Measurements from ENCODE around the gene PTGR3. TPM values are rescaled to one million over a fixed set of nuclear protein-coding genes. Genes with fewer than 3 reads are reported as not detected.
A peak's percentile ranks its signal among the peaks of the same experiment; 100 is the strongest.

Gene PTGR3
- total RNA-seq, 1 donor from 2014 or later: 19.3 TPM

DNA sequence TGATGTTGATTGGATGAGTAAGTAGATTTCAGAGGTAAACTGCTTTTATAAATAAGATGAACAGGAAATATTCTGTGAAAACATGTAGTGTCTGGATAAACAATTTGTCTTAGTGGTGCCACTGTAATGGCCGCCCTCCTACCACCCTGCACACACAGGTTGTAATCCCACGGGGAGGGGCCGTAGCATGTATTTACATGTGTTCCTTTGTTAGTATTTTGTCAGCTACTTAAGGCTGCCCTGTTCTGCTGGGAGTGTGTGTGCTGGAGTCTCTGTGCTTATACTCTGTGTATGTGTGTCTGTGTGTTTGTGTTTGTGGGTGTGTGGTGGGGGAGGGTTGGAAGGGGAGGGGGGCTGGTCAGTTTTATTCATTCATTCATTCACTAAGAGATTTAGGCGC, 6.7 kb upstream of the PTGR3 start:
- CTCF ChIA-PET: no interaction called here
- peaks cover 31% of the 10 kb centered on the region for H3K4me1 Mint-ChIP-seq
- H3K9me3 Mint-ChIP-seq: no peaks in the 10 kb centered on the region
- peak overlapping the region; percentile 41 for H3K4me3 Mint-ChIP-seq
- H3K36me3 Mint-ChIP-seq (ENCODE audit: low read depth): peaks cover 6% of the 10 kb centered on the region
- DNase-seq: no peak
- intact Hi-C loops (cut with micrococcal nuclease): loop anchor here (10.0 kb wide), 1 partner anchor 561 kb away; no protein-coding TSS in a partner anchor
- POLR2A ChIA-PET: no interaction called here
- no peak for ATAC-seq (ENCODE audit: low read depth)
- no peaks in the 10 kb centered on the region for H3K27me3 Mint-ChIP-seq
- no peak overlapping the region for H3K27ac Mint-ChIP-seq
- TF ChIP-seq, protein P1, sequence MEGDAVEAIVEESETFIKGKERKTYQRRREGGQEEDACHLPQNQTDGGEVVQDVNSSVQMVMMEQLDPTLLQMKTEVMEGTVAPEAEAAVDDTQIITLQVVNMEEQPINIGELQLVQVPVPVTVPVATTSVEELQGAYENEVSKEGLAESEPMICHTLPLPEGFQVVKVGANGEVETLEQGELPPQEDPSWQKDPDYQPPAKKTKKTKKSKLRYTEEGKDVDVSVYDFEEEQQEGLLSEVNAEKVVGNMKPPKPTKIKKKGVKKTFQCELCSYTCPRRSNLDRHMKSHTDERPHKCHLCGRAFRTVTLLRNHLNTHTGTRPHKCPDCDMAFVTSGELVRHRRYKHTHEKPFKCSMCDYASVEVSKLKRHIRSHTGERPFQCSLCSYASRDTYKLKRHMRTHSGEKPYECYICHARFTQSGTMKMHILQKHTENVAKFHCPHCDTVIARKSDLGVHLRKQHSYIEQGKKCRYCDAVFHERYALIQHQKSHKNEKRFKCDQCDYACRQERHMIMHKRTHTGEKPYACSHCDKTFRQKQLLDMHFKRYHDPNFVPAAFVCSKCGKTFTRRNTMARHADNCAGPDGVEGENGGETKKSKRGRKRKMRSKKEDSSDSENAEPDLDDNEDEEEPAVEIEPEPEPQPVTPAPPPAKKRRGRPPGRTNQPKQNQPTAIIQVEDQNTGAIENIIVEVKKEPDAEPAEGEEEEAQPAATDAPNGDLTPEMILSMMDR (IDR thresholded peaks at IDR 0.05): no peak

DNA sequence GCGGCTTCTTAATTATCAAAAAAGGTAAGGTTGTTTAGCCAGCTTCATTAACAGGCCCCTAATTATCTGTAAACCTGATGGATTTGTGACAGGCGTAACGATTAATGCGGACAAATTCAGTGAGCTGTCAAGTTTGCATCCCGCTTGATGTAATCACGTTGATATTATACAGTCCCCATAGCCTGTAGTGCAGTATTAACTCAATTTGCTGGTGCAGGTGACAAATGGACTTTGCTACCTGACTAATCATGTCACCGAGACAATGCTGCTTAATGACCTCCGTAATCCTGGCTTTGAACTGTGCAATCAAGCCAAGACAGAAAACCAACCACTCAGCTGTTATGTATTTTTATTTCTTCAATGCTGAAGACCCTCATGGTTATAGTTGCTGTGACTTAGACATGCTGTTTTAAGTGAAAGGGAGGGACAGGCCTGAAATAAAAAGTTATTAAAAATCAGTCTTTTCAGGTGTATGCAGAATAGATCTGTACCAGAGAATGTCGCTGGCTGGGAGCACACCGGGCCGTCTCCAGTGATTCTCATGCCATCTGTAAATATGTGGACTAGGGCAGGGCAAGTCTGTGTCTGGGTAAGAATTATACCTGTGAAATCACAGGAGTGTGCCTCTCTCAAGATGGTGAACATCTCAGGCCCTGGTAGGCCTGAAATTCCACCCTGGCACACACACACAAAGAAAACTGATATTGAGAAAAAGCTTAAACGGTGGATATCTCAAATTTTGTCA, 6.0 kb upstream of the PTGR3 start:
- POLR2A ChIA-PET: no interaction called here
- peaks cover 37% of the 10 kb centered on the region for H3K4me1 Mint-ChIP-seq
- DNase-seq (no peak), ATAC-seq (ENCODE audit: low read depth) (no peak)
- TF ChIP-seq, protein P1 (IDR thresholded peaks at IDR 0.05): no peak
- CTCF ChIA-PET: no interaction called here
- peaks cover 11% of the 10 kb centered on the region for H3K36me3 Mint-ChIP-seq (ENCODE audit: low read depth)
- H3K27me3 Mint-ChIP-seq: no peaks in the 10 kb centered on the region
- intact Hi-C loops (cut with micrococcal nuclease): loop anchor here (5.0 to 10.0 kb wide), 2 partner anchors 560 to 1607 kb away; partner anchors contain the start of gene ZNF236
- no peak overlapping the region for H3K27ac Mint-ChIP-seq
- H3K9me3 Mint-ChIP-seq: no peaks in the 10 kb centered on the region
- peak overlapping the region; percentile 41 for H3K4me3 Mint-ChIP-seq

GRCh38 chr18:75214332-75214690, 5.4 kb upstream of the PTGR3 start:
- TF ChIP-seq, protein P1 (IDR thresholded peaks at IDR 0.05): no peak
- H3K27ac Mint-ChIP-seq: no peak overlapping the region
- ATAC-seq (ENCODE audit: low read depth): no peak
- ChIA-PET CTCF (no interaction called here), POLR2A (no interaction called here)
- peaks cover 39% of the 10 kb centered on the region for H3K4me1 Mint-ChIP-seq
- intact Hi-C loops (cut with micrococcal nuclease): loop anchor here (5.0 to 10.0 kb wide), 2 partner anchors 560 to 1608 kb away; partner anchors contain the start of gene ZNF236
- H3K9me3 Mint-ChIP-seq: no peaks in the 10 kb centered on the region
- peaks cover 11% of the 10 kb centered on the region for H3K36me3 Mint-ChIP-seq (ENCODE audit: low read depth)
- DNase-seq: no peak
- H3K4me3 Mint-ChIP-seq: no peak overlapping the region
- H3K27me3 Mint-ChIP-seq: no peaks in the 10 kb centered on the region

- intact Hi-C loops (cut with micrococcal nuclease): loop anchor here (5.0 to 10.0 kb wide), 2 partner anchors 559 to 1609 kb away; partner anchors contain the start of gene ZNF236
- ATAC-seq (ENCODE audit: low read depth) (no peak), DNase-seq (no peak)
- H3K4me3 Mint-ChIP-seq: no peak overlapping the region
- TF ChIP-seq, protein P1 (IDR thresholded peaks at IDR 0.05): no peak
- CTCF ChIA-PET: no interaction called here
- H3K27me3 Mint-ChIP-seq: no peaks in the 10 kb centered on the region
- H3K4me1 Mint-ChIP-seq: peaks cover 39% of the 10 kb centered on the region
- peaks cover 11% of the 10 kb centered on the region for H3K36me3 Mint-ChIP-seq (ENCODE audit: low read depth)
- POLR2A ChIA-PET: no interaction called here
- H3K9me3 Mint-ChIP-seq: no peaks in the 10 kb centered on the region
- no peak overlapping the region for H3K27ac Mint-ChIP-seq
These were observed 4.8 kb upstream of the PTGR3 start for GRCh38 chr18:75213611-75214331.

DNA sequence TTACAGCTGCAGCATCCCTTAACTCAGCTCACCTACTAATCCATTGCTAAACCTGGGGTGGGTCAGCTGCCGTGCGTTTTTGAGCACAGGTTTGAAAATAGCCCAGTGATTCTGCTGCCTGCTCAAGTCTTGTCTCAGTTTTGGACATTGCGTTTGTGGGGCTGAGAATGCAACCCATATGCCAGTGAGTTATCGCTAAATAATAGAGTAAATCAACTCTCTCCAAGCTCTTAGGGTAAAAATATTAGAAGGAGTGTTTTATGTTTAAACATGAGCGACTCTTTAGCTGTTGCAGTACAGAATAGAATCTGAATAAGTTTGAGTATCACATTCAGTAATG, 3.8 kb upstream of the PTGR3 start:
- DNase-seq: no peak
- H3K27ac Mint-ChIP-seq: peak overlapping the region; percentile 7
- TF ChIP-seq, protein P1 (IDR thresholded peaks at IDR 0.05): no peak
- ChIA-PET POLR2A (interaction anchor here (0.6 to 0.7 kb wide), 2 partner anchors 57 to 143 kb away, joined by 4 read pairs; no protein-coding TSS in a partner anchor), CTCF (no interaction called here)
- intact Hi-C loops (cut with micrococcal nuclease): loop anchor here (5.0 to 10.0 kb wide), 2 partner anchors 558 to 1610 kb away; partner anchors contain the start of gene ZNF236
- H3K4me1 Mint-ChIP-seq: peaks cover 44% of the 10 kb centered on the region
- peak overlapping the region; percentile 81 for H3K4me3 Mint-ChIP-seq
- no peaks in the 10 kb centered on the region for H3K27me3 Mint-ChIP-seq
- no peaks in the 10 kb centered on the region for H3K9me3 Mint-ChIP-seq
- ATAC-seq (ENCODE audit: low read depth): no peak
- peaks cover 13% of the 10 kb centered on the region for H3K36me3 Mint-ChIP-seq (ENCODE audit: low read depth)

Measured in activated B cell treated with CpG ODN at 0.5 μM for 24 hours (primary cell).